H1 (cell line): Measurements from ENCODE around the gene PLXND1. TPM values are rescaled to one million over a fixed set of nuclear protein-coding genes. Genes with fewer than 3 reads are reported as not detected.

Source experiments
- BACH1 ChIP-seq: IDR thresholded peaks from 2 replicates; pipeline ENCODE4 v1.6.1; 2012; ENCODE audit warnings: low read length, improper control_type of control experiment
- BRCA1 ChIP-seq: IDR thresholded peaks from 2 replicates; pipeline ENCODE4 v1.6.1; 2012; ENCODE audit warnings: low read depth, low read length, improper control_type of control experiment
- CEBPB ChIP-seq: IDR thresholded peaks from 2 replicates; pipeline ENCODE4 v1.6.1; 2012; ENCODE audit warnings: low read depth, low read length
- CHD1 ChIP-seq: IDR thresholded peaks from 2 replicates; pipeline ENCODE4 v1.6.1; 2012; ENCODE audit warnings: low read depth, low read length, improper control_type of control experiment
- GABPA ChIP-seq: IDR thresholded peaks from 2 replicates; pipeline ENCODE4 v1.6.1; 2011; ENCODE audit warnings: mild to moderate bottlenecking, low read length, moderate library complexity, borderline replicate concordance; ENCODE audit not compliant: insufficient read depth
- PHF8 ChIP-seq: fragments of 200-600 bp; sonication (generic); conservative IDR thresholded peaks from 2 replicates; pipeline ENCODE4 v1.7.1; 2012; ENCODE audit warnings: low read depth, mild to moderate bottlenecking, inconsistent platforms, low read length, moderate library complexity
- SRF ChIP-seq: IDR thresholded peaks from 2 replicates; pipeline ENCODE4 v1.6.1; 2011; ENCODE audit warnings: mild to moderate bottlenecking, low read depth, low read length, moderate library complexity
- polyA plus RNA-seq, 7 experiments: library from polyadenylated mRNA; depleted of rRNA in 3 of 7; stranded (reverse) in 5 of 7; unstranded in 2 of 7; fragments of >200 nt in 5 of 7; fragments of 200-250 nt in 2 of 7; gene quantifications; 1 replicate in 5 of 7; 2 replicates in 1 of 7; 4 replicates in 1 of 7; pipeline versions ENCODE4 v1.2.1 to v1.2.3, GENCODE V29; 2011 to 2013; ENCODE audit warnings: missing spikeins in 2 of 7, mixed read lengths in 2 of 7
- total RNA-seq: library from RNA; stranded (reverse); fragmentation: NEBNext Ultra II Directional; extraction: Animal tissue kit (Norgen Biotek cat#: 25700); gene quantifications from 2 replicates; pipeline ENCODE4 v1.2.1, GENCODE V29; 2021
- TF ChIP-seq, protein P1 (sequence below), 3 experiments: IDR thresholded peaks; 1 replicate in 2 of 3; 2 replicates in 1 of 3; pipeline versions ENCODE4 v1.5.1 to v1.6.1; 2011; ENCODE audit warnings: low read length in 3 of 3, mild to moderate bottlenecking in 3 of 3, inconsistent platforms in 2 of 3, low read depth in 1 of 3, moderate library complexity in 1 of 3; ENCODE audit not compliant: insufficient read depth in 1 of 3; ENCODE audit errors: control extremely low read depth in 1 of 3

Gene PLXND1
- total and polyA plus RNA-seq, 2 of the 8 experiments (the other 6 are each of a cell fraction or from before 2014, with no cell fraction given): 17.7 to 66.4 TPM

DNA sequence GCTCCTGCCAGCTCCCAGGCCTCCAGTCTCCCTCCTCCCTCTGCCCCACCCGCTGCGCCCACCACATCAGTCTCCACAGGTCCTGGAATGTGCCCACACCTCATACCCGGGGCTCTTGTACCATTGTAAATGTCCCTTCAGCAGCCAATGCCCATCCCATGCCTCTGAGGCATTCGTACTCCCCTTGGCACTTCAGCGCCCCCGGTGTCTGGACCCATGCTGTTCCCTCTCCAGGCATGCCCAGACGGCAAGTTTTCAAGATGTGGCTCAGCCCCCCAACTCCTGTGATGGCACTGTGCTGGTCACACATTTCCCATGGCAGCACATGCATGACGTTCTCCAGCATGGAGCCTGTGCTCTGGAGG, 13.3 kb downstream of the PLXND1 start (continued):
- TF ChIP-seq, protein P1, sequence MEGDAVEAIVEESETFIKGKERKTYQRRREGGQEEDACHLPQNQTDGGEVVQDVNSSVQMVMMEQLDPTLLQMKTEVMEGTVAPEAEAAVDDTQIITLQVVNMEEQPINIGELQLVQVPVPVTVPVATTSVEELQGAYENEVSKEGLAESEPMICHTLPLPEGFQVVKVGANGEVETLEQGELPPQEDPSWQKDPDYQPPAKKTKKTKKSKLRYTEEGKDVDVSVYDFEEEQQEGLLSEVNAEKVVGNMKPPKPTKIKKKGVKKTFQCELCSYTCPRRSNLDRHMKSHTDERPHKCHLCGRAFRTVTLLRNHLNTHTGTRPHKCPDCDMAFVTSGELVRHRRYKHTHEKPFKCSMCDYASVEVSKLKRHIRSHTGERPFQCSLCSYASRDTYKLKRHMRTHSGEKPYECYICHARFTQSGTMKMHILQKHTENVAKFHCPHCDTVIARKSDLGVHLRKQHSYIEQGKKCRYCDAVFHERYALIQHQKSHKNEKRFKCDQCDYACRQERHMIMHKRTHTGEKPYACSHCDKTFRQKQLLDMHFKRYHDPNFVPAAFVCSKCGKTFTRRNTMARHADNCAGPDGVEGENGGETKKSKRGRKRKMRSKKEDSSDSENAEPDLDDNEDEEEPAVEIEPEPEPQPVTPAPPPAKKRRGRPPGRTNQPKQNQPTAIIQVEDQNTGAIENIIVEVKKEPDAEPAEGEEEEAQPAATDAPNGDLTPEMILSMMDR (IDR thresholded peaks at IDR 0.05; ENCODE audit: control extremely low read depth in 1 of 3, insufficient read depth in 1 of 3, low read depth in 1 of 3, low read length in 3 of 3): peak in 1 of 3 experiments; percentile 32; a peak in 1 of 4 replicates
- no peak for TF ChIP-seq GABPA
- TF ChIP-seq CHD1: no peak
- TF ChIP-seq PHF8: no peak
- TF ChIP-seq BACH1: no peak
- no peak for TF ChIP-seq SRF
- no peak for TF ChIP-seq BRCA1
- TF ChIP-seq CEBPB: no peak
